ENCODE measurements around the gene ARL17B. TPM values are rescaled to one million over a fixed set of nuclear protein-coding genes. Genes with fewer than 3 reads are reported as not detected.
"Not testable (repeated sequence)": the region's sequence is repeated elsewhere in the genome, so short reads cannot be mapped to it uniquely, and the experiment has no call there.

The ARL17B gene
- total RNA-seq, 4 donors from 2014 or later: 9.0 to 42.9 (median 17.5) TPM

DNA sequence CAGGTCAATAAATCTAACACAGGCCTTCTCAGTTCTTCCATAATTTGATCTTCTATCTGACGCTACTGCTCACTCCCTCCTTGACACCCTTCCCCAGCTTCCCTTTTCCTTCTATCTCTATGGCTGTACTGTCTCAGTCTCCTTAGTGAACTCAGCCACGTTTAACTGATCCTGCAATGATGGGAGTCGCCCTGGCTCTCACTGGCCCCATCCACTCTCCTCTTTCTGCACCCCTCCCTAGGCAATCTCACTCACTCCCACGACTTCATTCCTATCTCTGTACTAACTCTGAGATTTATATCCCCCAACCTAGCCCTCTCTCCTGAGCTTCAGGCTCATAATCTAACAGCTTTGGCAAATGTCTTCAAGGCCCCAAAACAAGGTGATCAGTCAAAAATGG is 7.7 kb downstream of the ARL17B start:
- not testable (repeated sequence) for DNase-seq (ENCODE audit: low spot score in 2 of 2); H3K27ac ChIP-seq; H3K27me3 ChIP-seq; H3K9me3 ChIP-seq; H3K36me3 ChIP-seq; H3K4me3 ChIP-seq; H3K4me1 ChIP-seq
- no CpG with 5 or more reads among the region's 4 CpGs for WGBS

DNA sequence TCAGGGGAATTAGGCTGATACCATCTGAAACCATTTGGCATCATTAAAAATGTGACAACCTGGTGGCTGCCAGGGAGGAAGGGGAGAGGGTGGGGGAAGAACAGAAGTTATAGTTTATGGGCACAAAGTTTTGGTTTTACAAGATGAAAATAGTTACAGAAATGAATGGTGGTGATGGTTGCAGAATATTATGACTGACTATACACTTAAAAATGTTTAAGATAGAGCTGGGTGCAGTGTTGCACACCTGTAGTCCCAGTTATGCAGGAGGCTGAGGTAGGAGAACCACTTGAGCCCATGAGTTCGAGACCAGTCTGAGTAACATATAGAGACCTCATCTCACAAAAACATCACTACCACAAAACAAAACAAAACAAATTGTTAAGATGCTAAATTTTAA is 12.5 kb downstream of the ARL17B start:
- WGBS: no CpG with 5 or more reads among the region's 1 CpG
- H3K27me3 ChIP-seq; DNase-seq (ENCODE audit: low spot score in 2 of 2); H3K27ac ChIP-seq; H3K4me3 ChIP-seq; H3K9me3 ChIP-seq; H3K4me1 ChIP-seq; H3K36me3 ChIP-seq: not testable (repeated sequence)

DNA sequence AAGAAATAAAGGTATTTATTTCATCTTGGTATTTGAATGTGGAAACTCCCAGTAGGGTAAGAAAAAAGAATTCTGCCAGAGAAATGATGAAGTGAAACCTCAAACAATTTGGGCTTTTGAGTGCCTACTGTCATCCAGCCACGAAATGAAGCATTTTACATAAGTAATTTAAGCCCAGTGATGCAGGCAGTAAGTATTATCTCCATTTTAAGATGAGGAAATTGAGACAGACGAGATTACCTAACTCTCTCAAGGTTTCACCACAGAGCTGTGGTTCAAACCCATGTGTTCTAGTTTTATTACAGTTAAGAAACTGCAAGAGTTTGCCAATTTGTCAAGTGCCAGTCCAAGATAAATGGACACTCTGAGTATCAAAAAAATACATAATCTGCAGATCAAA is 13.2 kb downstream of the ARL17B start:
- no CpG with 5 or more reads among the region's 2 CpGs for WGBS
- H3K9me3 ChIP-seq; H3K4me3 ChIP-seq; H3K27me3 ChIP-seq; H3K4me1 ChIP-seq; H3K27ac ChIP-seq; DNase-seq (ENCODE audit: low spot score in 2 of 2); H3K36me3 ChIP-seq: not testable (repeated sequence)

DNA sequence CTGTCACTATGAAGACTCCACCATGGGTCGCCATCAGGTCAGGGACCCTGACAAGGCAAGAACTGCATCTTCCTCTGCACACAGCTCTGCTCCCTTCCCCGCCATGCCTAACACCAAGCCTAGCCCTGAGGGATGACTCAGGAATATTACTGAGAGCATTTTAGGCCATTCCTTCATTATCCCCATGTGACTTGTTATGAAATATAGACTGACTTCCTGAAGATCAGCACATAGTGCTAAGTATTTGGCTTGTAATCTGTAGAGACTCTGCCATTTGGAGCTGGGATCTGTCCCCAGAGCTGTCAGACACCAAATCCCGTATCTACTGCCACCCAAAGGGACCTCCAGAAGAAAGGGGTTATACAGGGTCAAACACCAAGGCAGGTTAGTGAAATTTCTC is 19.4 kb downstream of the ARL17B start:
- not testable (repeated sequence) for H3K9me3 ChIP-seq; DNase-seq (ENCODE audit: low spot score in 2 of 2); H3K4me1 ChIP-seq; H3K27ac ChIP-seq; H3K4me3 ChIP-seq; H3K36me3 ChIP-seq; H3K27me3 ChIP-seq
- WGBS: no CpG with 5 or more reads among the region's 3 CpGs

DNA sequence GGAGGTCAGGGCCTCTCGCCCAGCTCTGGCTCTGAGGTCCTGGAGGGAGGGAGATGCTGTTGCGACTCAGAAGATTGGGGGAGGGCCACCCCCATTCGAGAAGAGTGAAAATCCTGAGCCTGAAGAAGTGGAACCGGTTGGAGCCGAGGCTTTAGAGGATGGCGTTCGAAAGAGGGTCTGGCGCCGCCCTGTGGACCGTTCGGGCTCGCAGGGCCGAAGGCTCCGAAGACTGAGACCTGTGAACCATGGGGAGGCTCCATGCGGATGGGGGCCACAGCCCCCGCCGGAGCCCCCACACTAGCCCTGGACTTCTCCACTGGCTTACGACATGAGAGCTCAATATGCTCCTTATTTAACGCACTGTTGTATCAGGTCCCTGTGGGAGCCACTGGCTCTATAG is 20.3 kb downstream of the ARL17B start:
- H3K36me3 ChIP-seq: not testable (repeated sequence)

DNA sequence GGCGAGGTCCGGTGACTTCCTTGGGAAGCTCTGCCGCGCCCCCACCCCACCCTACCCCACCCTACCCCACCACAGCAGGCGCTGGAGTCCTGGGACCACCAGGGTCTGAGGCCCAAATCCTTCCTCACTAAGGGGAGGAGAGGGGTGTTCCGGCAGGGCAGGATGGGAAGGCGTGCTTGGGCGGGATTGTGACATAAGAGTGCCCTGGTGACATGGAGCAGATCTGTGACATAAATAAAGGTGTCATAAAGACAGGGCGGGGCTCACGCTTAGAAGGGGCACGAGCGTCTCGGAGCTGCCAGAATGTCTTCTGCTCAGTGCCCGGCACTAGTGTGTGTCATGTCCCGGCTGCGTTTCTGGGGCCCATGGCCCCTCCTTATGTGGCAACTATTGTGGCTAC is 66.7 kb downstream of the ARL17B start, which contains the start of gene LRRC37A:
LRRC37A (plus strand) TSS at position 301 of the 400 bp plus-strand sequence; CDS start at position 304, 3 bp downstream.
- not testable (repeated sequence) for H3K4me3 ChIP-seq; H3K36me3 ChIP-seq; H3K27me3 ChIP-seq; H3K4me1 ChIP-seq; H3K27ac ChIP-seq; H3K9me3 ChIP-seq; DNase-seq (ENCODE audit: low spot score in 2 of 2)
- no CpG with 5 or more reads among the region's 16 CpGs for WGBS

More for the DNA sequence above, 20.3 kb downstream of the ARL17B start:
- H3K4me1 ChIP-seq; DNase-seq (ENCODE audit: low spot score in 2 of 2); H3K4me3 ChIP-seq; H3K9me3 ChIP-seq; H3K27me3 ChIP-seq; H3K27ac ChIP-seq: not testable (repeated sequence)
- no CpG with 5 or more reads among the region's 19 CpGs for WGBS

DNA sequence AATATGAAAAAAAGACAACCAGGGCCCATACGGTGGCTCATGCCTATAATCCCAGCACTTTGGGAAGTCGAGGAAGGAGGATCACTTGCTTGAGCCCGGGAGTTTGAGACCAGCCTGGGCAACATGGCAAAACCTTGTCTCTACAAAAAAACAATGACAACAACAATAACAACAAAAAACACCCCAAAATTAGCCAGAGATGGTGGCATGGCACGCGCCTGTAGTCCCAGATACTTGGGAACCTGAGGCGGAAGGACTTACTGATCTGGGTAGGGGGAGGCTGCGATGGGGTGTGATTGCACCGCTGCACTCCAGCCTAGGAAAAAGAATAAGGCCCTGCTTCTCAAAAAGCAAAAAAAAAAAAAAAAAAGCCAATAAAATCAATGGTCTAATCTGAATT is 69.9 kb downstream of the ARL17B start:
- not testable (repeated sequence) for H3K4me3 ChIP-seq; H3K27ac ChIP-seq; DNase-seq (ENCODE audit: low spot score in 2 of 2); H3K27me3 ChIP-seq; H3K36me3 ChIP-seq; H3K4me1 ChIP-seq; H3K9me3 ChIP-seq
- 88% methylated on average over 8 of the region's 8 CpGs for WGBS

DNA sequence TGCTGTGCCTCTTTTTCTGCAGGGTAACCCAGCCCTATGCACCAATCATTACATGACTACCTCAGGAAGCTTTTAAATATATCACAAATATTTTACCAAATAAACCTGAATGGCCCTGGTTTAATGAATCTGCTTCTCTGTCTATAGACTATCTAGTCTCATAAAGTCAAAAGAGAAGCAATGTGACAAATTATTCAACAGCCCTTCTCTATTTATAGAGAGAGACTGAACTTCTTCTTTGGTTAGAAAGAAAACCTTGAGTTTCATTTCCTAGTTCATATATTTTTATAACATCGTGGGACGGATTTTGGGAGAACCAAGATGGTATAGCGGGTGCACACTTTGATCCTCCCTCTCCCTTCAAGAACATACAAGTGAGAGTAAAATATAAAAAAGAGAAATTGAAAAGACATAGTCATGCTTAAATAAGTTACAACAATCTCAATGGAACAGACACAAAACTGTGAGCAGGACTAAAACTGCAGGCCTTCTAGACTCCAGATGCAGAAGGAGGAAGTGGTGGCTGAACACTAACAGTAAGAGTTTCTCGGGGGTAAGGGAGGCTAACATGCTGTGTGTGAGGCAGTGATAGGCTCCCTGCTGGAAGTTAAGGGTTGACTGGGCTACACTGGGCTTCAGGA is 70.5 kb downstream of the ARL17B start:
- not testable (repeated sequence) for H3K4me3 ChIP-seq; DNase-seq (ENCODE audit: low spot score in 2 of 2); H3K36me3 ChIP-seq; H3K9me3 ChIP-seq; H3K27ac ChIP-seq; H3K27me3 ChIP-seq; H3K4me1 ChIP-seq
- WGBS: 85% methylated on average over 4 of the region's 4 CpGs

DNA sequence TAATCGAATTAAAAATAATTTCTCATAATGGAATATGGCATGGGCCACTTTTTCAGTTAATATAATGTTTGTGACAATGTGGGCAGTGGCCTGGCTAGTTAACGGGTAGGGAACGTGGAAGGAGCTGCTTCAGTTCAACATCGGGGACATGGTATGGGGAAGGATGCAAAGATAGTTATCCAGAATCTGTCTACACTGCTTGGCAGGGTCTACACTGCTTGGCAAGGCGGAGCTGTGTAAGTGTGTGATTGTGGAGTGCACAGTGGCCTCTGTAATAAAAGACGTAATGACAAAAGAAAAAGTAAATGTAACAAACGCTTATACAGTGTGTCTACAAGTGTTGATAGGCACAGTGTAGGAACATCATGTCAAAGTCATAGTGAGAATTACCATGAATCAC is 74.0 kb downstream of the ARL17B start:
- not testable (repeated sequence) for H3K9me3 ChIP-seq; DNase-seq (ENCODE audit: low spot score in 2 of 2); H3K27ac ChIP-seq; H3K36me3 ChIP-seq; H3K27me3 ChIP-seq; H3K4me3 ChIP-seq; H3K4me1 ChIP-seq
- WGBS: 88% methylated on average over 7 of the region's 7 CpGs

DNA sequence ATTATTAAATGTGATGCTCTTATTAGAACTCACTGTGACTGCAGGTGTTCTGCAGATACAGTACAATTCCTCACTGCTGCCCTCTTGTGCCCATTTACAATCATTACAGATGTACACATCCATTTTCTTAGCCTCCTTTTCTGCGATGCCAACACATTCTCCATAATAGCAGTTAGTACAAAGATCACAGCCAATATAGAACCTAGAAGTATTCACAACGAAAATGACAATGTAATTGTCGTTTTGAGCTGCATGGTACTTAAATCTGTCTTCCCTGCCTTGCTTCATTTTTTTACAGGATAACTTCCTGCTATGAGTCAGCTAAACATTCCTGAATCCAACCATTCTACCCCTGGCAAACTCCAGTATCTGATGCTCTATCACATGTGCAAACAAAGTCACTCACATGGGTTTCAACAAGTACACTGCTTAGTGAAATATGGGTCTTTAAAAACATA is 74.8 kb downstream of the ARL17B start:
- H3K4me1 ChIP-seq; H3K9me3 ChIP-seq; H3K36me3 ChIP-seq; H3K4me3 ChIP-seq; H3K27ac ChIP-seq; DNase-seq (ENCODE audit: low spot score in 2 of 2); H3K27me3 ChIP-seq: not testable (repeated sequence)
- WGBS: 0% methylated on average over 3 of the region's 3 CpGs
- TF ChIP-seq, protein P1, sequence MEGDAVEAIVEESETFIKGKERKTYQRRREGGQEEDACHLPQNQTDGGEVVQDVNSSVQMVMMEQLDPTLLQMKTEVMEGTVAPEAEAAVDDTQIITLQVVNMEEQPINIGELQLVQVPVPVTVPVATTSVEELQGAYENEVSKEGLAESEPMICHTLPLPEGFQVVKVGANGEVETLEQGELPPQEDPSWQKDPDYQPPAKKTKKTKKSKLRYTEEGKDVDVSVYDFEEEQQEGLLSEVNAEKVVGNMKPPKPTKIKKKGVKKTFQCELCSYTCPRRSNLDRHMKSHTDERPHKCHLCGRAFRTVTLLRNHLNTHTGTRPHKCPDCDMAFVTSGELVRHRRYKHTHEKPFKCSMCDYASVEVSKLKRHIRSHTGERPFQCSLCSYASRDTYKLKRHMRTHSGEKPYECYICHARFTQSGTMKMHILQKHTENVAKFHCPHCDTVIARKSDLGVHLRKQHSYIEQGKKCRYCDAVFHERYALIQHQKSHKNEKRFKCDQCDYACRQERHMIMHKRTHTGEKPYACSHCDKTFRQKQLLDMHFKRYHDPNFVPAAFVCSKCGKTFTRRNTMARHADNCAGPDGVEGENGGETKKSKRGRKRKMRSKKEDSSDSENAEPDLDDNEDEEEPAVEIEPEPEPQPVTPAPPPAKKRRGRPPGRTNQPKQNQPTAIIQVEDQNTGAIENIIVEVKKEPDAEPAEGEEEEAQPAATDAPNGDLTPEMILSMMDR (IDR thresholded peaks at IDR 0.05): peak; percentile 41 to 63

DNA sequence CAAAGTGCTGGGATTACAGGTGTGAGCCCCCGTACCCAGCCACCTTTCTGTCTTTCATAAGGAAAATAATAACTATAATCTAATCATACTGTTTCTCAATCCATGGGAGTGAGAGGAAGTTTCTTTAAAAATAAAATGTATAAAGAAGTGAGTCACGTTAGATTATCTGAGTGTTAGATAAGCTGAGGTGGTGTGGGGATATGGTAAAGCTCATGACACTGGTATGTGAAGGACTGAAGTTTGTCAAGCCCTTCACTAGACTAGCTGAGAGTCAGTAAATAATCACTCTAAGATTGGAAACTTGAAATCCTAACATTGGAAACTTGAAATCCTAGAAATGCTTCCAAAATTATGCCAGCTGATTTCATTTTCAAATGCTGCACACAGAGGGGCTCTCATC is 76.1 kb downstream of the ARL17B start:
- not testable (repeated sequence) for H3K9me3 ChIP-seq; DNase-seq (ENCODE audit: low spot score in 2 of 2); H3K4me1 ChIP-seq; H3K27me3 ChIP-seq; H3K27ac ChIP-seq; H3K36me3 ChIP-seq; H3K4me3 ChIP-seq
- WGBS: 93% methylated on average over 2 of the region's 2 CpGs

DNA sequence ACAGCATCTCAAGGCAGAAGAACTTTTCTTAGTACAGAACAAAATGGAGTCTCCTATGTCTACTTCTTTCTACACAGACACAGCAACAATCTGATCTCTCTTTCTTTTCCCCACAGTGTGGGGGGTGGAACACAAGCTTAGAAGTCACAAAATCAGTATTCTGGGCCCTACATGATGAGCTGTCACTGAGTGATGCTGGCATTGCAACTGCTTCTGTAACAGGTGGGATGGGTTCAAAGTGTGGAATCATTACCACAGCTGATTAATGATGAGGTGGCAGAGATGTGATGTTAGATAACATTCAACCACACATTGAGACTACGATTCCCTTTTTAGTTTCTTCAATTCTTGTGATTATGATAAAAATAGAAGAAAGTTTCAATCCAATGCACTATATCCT is 77.1 kb downstream of the ARL17B start:
- WGBS: 73% methylated on average over 1 of the region's 1 CpG
- not testable (repeated sequence) for H3K27ac ChIP-seq

DNA sequence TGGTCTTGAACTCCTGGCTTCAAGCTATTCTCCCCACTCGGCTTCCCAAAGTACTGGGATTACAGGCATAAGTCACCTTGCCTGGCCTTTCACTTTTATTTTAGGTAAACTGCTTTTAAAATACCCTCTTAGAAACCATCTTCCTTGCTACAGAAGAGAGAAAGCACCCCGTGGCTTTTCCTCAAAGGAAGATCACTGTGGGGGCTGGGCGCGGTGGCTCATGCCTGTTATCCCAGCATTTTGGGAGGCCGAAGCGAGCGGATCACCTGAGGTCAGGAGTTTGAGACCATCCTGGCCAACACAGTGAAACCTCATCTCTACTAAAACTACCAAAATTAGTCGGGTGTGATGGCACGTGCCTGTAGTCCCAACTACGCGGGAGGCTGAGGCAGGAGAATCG is 78.9 kb downstream of the ARL17B start:
- H3K4me3 ChIP-seq; H3K27ac ChIP-seq; DNase-seq (ENCODE audit: low spot score in 2 of 2); H3K4me1 ChIP-seq; H3K27me3 ChIP-seq; H3K36me3 ChIP-seq; H3K9me3 ChIP-seq: not testable (repeated sequence)
- WGBS: 90% methylated on average over 12 of the region's 12 CpGs

More for the DNA sequence above, 77.1 kb downstream of the ARL17B start:
- not testable (repeated sequence) for DNase-seq (ENCODE audit: low spot score in 2 of 2); H3K36me3 ChIP-seq; H3K4me1 ChIP-seq; H3K9me3 ChIP-seq; H3K27me3 ChIP-seq; H3K4me3 ChIP-seq

DNA sequence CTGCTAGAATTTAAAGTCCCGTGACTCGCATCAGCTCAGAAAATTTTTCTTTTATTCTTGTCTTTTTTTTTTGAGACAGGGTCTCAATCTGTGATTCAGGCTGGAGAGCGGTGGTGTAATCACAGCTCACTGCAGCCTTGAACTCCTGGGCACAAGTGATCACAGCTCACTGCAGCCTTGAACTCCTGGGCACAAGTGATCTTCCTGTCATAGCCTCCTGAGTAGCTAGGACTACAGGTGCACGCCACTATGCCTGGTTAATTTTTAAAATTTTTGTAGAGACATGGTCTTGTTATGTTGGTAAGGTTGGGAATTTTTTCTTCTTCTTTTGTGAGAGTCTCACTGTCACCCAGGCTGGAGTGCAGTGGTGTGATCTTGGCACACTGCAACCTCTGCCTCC is 80.2 kb downstream of the ARL17B start:
- not testable (repeated sequence) for H3K36me3 ChIP-seq; H3K27me3 ChIP-seq; H3K27ac ChIP-seq; H3K4me1 ChIP-seq; H3K4me3 ChIP-seq; H3K9me3 ChIP-seq; DNase-seq (ENCODE audit: low spot score in 2 of 2)
- WGBS: 98% methylated on average over 4 of the region's 4 CpGs
